GM23248 (cell line): ENCODE data around the gene ZNF728. TPM values are rescaled to one million over a fixed set of nuclear protein-coding genes. Genes with fewer than 3 reads are reported as not detected.
"Not testable (repeated sequence)": the region's sequence is repeated elsewhere in the genome, so short reads cannot be mapped to it uniquely, and the experiment has no call there.

ENCODE experiments used
- DNase-seq: peaks from one replicate; pipeline ENCODE4 v3.0.0-alpha.2; 2015
- H2AFZ ChIP-seq: fragments of 200-600 bp; sonication (generic); 2 replicates; pipeline ENCODE4 v1.6.1; 2016; ENCODE audit warnings: antibody characterized with exemption
- H3F3A ChIP-seq: fragments of 200-600 bp; sonication (generic); 2 replicates; pipeline ENCODE4 v1.6.1; 2016; ENCODE audit warnings: mild to moderate bottlenecking, antibody characterized with exemption, mixed run types; ENCODE audit not compliant: insufficient read depth
- H3K27ac ChIP-seq: fragments of 200-600 bp; sonication (generic); 2 replicates; pipeline ENCODE4 v1.5.1; 2016; ENCODE audit warnings: mild to moderate bottlenecking
- H3K27me3 ChIP-seq: fragments of 200-600 bp; sonication (generic); replicated peaks from 2 replicates; pipeline ENCODE4 v1.6.1; 2016; ENCODE audit warnings: mild to moderate bottlenecking; ENCODE audit not compliant: insufficient read depth
- H3K36me3 ChIP-seq: fragments of 200-600 bp; sonication (generic); 2 replicates; pipeline ENCODE4 v1.6.1; 2016; ENCODE audit warnings: low read depth, mild to moderate bottlenecking
- H3K4me1 ChIP-seq: fragments of 200-600 bp; sonication (generic); 2 replicates; pipeline ENCODE4 v1.6.1; 2016; ENCODE audit warnings: mild to moderate bottlenecking; ENCODE audit not compliant: insufficient read depth
- H3K4me2 ChIP-seq: fragments of 200-600 bp; sonication (generic); one replicate; pipeline ENCODE4 v1.6.1; 2016; ENCODE audit warnings: mild to moderate bottlenecking; ENCODE audit not compliant: unreplicated experiment
- H3K4me3 ChIP-seq: fragments of 200-600 bp; sonication (generic); 2 replicates; pipeline ENCODE4 v1.5.1; 2016; ENCODE audit warnings: mild to moderate bottlenecking
- H3K79me2 ChIP-seq: fragments of 200-600 bp; sonication (generic); 2 replicates; pipeline ENCODE4 v1.6.1; 2016; ENCODE audit warnings: mild to moderate bottlenecking; ENCODE audit not compliant: insufficient read depth
- H3K9ac ChIP-seq: fragments of 200-600 bp; sonication (generic); 2 replicates; pipeline ENCODE4 v1.6.1; 2016; ENCODE audit warnings: mild to moderate bottlenecking
- H3K9me2 ChIP-seq: fragments of 200-600 bp; sonication (generic); 2 replicates; pipeline ENCODE4 v1.6.1; 2016; ENCODE audit warnings: mixed run types, mild to moderate bottlenecking, moderate library complexity; ENCODE audit not compliant: insufficient read depth
- H3K9me3 ChIP-seq: fragments of 200-600 bp; sonication (generic); one replicate; pipeline ENCODE4 v1.6.1; 2017; ENCODE audit warnings: low read depth
- H4K20me1 ChIP-seq: fragments of 200-600 bp; sonication (generic); 2 replicates; pipeline ENCODE4 v1.6.0; 2016; ENCODE audit not compliant: insufficient read depth
- EZH2 ChIP-seq: fragments of 200-600 bp; sonication (generic); IDR thresholded peaks from 2 replicates; pipeline ENCODE4 v1.6.1; 2018; ENCODE audit warnings: antibody characterized with exemption, mild to moderate bottlenecking; ENCODE audit not compliant: insufficient read depth, poor library complexity, severe bottlenecking
- EZH2phosphoT487 ChIP-seq: fragments of 200-600 bp; sonication (generic); IDR thresholded peaks from 2 replicates; pipeline ENCODE4 v1.6.1; 2018; ENCODE audit warnings: antibody characterized with exemption, moderate library complexity, mild to moderate bottlenecking, low read depth; ENCODE audit not compliant: insufficient read depth
- WGBS, 2 experiments: methylation state at CpG; one replicate each; pipeline ENCODE4 v1.1.6; 2015 to 2017; ENCODE audit warnings: low lambda C conversion rate in 2 of 2, low coverage in 1 of 2; ENCODE audit errors: missing lambda C conversion rate in 2 of 2; 5-methylcytosine and 5-hydroxymethylcytosine counted together
- in situ Hi-C: fragments of 300-500 bp; cut with MboI; formaldehyde crosslinking; loops from 2 replicates; pipeline ENCODE4 v1.15.0; 2020
- polyA plus RNA-seq: library from polyadenylated mRNA; unstranded; fragments of >200 nt; fragmentation: Nextera tagmentation; extraction: Ambion mirVana; gene quantifications from 2 replicates; pipeline ENCODE4 v1.2.1, GENCODE V29; 2016
- total RNA-seq: library from RNA; depleted of rRNA; stranded (reverse); fragments of >200 nt; shearing (Covaris generic); gene quantifications from 2 replicates; pipeline ENCODE4 v1.2.3, GENCODE V29; 2014

Gene ZNF728
- total and polyA plus RNA-seq, 2 experiments from 2014 or later: not detected

DNA sequence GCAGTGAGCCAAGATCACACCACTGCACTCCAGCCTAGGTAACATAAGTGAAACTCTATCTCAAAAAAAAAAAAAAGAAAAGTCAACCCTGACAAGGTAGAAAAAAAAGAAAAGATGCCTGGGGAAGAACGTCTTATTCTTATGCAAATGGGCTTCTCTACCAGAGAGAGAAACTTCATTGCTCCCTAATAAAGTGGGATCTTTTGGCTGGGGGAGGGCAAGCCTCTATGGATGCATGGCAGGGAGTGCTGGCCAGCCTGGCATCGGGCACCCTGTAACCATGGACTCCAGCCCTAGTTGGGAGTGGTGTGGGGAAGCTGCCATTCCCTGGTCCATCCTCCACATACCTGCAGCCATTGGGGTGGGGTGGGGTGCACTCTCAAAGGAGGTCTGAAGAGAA is 30.7 kb upstream of the ZNF728 start:
- Histone ChIP-seq H4K20me1 (no peaks in the 10 kb centered on the region), H3K36me3 (no peaks in the 10 kb centered on the region), H3K4me2 (no peak overlapping the region), H3K27me3 (no peaks in the 10 kb centered on the region), H3K9ac (no peak overlapping the region), H2AFZ (no peak overlapping the region), H3K27ac (no peak overlapping the region), H3K4me3 (no peak overlapping the region), H3K79me2 (no peaks in the 10 kb centered on the region), H3K9me3 (no peaks in the 10 kb centered on the region), H3F3A (no peaks in the 10 kb centered on the region), H3K4me1 (no peaks in the 10 kb centered on the region), H3K9me2 (no peaks in the 10 kb centered on the region)
- in situ Hi-C loops: no loop called here
- TF ChIP-seq EZH2 (no peak), EZH2phosphoT487 (no peak)
- WGBS, 2 experiments: 5 to 20% methylated on average over 2 of the region's 2 CpGs
- DNase-seq: no peak

DNA sequence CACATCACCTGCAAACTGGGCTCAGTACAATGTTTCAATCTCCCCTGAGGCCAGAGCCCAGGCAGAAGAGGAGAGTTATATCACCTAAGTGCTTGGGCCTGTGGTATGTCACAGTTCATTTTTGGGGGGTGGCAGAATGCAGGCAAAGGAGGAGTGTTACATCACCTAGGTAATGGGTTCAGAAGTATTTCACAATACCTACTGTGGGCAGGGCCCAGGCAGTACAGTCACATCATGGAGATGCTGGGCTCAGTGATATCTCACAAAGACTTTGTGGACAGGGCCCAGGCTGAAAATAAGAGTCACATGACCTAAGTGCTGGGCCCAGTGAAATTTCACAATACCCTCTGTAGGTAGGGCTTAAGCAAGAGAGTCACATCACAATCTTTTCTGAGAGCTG is 12.7 kb upstream of the ZNF728 start:
- Histone ChIP-seq H3K4me1 (no peaks in the 10 kb centered on the region), H3K79me2 (no peaks in the 10 kb centered on the region), H3K27me3 (no peaks in the 10 kb centered on the region), H3K27ac (no peak overlapping the region), H3K36me3 (no peaks in the 10 kb centered on the region), H3K9me2 (no peaks in the 10 kb centered on the region), H3K9ac (no peak overlapping the region), H4K20me1 (no peaks in the 10 kb centered on the region), H2AFZ (no peak overlapping the region), H3F3A (no peaks in the 10 kb centered on the region), H3K9me3 (no peaks in the 10 kb centered on the region), H3K4me3 (no peak overlapping the region), H3K4me2 (no peak overlapping the region)
- no peak for TF ChIP-seq EZH2phosphoT487
- no peak for TF ChIP-seq EZH2
- no peak for DNase-seq
- in situ Hi-C loops: no loop called here

DNA sequence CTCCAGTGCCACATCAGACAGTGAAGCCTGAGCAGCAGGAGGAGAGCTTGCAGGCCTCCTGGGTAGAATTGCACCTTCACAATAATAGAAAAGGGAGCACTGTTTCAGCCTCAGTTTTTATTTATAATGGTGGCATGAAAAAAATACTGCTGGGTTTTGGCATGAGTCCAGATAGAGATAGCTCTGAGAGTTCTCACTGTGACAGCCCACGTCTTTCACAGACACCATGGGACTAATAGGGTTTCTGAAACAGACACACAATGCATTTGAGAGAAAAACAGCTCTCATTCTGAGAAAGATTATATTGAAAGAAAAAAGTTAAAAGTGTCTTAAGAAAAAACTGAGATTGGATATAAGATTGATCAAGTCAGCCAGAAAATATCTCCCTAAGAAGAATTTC is 8.0 kb downstream of the ZNF728 start:
- H2AFZ ChIP-seq, H3K4me2 ChIP-seq, H3K9me2 ChIP-seq, H3K4me3 ChIP-seq, H3K4me1 ChIP-seq, H4K20me1 ChIP-seq, H3F3A ChIP-seq, H3K27ac ChIP-seq, H3K79me2 ChIP-seq, H3K27me3 ChIP-seq, DNase-seq, H3K36me3 ChIP-seq, in situ Hi-C loops, H3K9ac ChIP-seq, H3K9me3 ChIP-seq: not testable (repeated sequence)
- 0% methylated on average over 1 of the region's 1 CpG for WGBS, 2 experiments

DNA sequence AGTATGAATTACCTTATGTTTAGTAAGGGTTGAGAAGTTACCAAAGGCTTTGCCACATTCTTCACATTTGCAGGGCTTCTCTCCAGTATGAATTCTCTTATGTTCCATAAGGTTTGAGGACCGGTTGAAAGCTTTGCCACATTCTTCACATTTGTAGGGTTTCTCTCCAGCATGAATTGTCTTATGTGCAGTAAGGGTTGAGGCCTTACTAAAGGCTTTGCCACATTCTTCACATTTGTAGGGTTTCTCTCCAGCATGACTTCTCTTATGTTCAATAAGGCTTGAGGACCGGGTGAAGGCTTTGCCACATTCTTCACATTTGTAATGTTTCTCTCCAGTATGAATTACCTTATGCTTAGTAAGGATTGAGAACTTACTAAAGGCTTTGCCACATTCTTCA is 26.7 kb downstream of the ZNF728 start:
- whole genome bisulfite sequencing, 2 experiments: 27 to 34% methylated on average over 2 of the region's 2 CpGs
- Histone ChIP-seq H3K36me3 (no peaks in the 10 kb centered on the region), H3K4me2 (no peak overlapping the region), H3K4me3 (no peak overlapping the region), H3K4me1 (no peaks in the 10 kb centered on the region), H3K79me2 (no peaks in the 10 kb centered on the region), H4K20me1 (no peaks in the 10 kb centered on the region), H3K27ac (no peak overlapping the region), H3F3A (no peaks in the 10 kb centered on the region), H3K27me3 (no peaks in the 10 kb centered on the region), H3K9ac (no peak overlapping the region), H3K9me2 (no peaks in the 10 kb centered on the region), H2AFZ (no peak overlapping the region), H3K9me3 (peaks cover 17% of the 10 kb centered on the region)
- no peak for DNase-seq
- in situ Hi-C loops: no loop called here
- TF ChIP-seq EZH2phosphoT487: no peak
- no peak for TF ChIP-seq EZH2

DNA sequence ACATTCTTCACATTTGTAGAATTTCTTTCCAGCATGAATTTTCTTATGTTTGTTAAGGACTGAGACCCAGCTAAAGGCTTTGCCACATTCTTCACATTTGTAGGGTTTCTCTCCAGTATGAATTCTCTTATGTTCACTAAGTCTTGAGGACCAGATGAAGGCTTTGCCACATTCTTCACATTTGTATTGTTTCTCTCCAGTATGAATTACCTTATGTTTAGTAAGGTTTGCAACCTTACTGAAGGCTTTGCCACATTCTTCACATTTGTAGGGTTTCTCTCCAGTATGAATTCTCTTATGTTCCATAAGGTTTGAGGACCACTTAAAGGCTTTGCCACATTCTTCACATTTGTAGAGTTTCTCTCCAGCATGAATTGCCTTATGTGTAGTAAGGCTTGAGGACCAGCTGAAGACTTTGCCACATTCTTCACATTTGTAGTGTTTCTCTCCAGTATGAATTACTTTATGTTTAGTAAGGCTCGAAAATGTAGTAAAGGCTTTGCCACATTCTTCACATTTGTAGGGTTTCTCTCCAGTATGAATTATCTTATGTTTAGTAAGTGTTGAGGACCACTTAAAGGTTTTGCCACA is 27.3 kb downstream of the ZNF728 start:
- H3K27ac ChIP-seq, DNase-seq, H3K9me2 ChIP-seq, H3K4me1 ChIP-seq, H3K4me2 ChIP-seq, H3K9ac ChIP-seq, H4K20me1 ChIP-seq, H3K4me3 ChIP-seq, H3F3A ChIP-seq, H3K27me3 ChIP-seq, H3K79me2 ChIP-seq, H2AFZ ChIP-seq, H3K36me3 ChIP-seq, in situ Hi-C loops: not testable (repeated sequence)
- WGBS, 2 experiments: 7% methylated on average over 1 of the region's 1 CpG
- peaks cover 17% of the 10 kb centered on the region for H3K9me3 ChIP-seq
